ENCODE results near the gene KNOP1. TPM values are rescaled to one million over a fixed set of nuclear protein-coding genes. Genes with fewer than 3 reads are reported as not detected.

KNOP1 gene
- total RNA-seq, 1 donor from 2014 or later: 46.5 TPM

DNA sequence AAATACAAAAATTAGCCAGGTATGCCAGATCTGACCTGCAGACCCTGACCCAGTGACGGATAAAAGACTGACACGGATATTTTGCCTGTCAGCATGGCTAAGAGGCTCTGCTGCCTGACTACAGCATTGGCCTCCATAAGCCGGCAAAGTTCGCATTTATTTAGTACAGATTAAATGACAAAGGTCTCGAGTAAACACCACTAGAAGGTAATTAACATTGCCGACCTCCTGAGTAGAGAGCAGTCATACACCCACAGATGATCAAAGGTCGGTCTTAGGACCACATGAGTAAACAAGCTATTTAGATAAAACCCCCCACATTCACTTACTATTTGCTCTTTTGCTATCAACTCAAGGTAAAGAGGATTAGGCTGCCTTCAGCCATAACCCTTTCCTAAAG, 55.7 kb downstream of the KNOP1 start:
- H3K36me3 Mint-ChIP-seq: peaks cover 49% of the 10 kb centered on the region
- peaks cover 12% of the 10 kb centered on the region for H3K9me3 Mint-ChIP-seq
- TF ChIP-seq CTCF (IDR thresholded peaks at IDR 0.05; ENCODE audit: unreplicated experiment): no peak

DNA sequence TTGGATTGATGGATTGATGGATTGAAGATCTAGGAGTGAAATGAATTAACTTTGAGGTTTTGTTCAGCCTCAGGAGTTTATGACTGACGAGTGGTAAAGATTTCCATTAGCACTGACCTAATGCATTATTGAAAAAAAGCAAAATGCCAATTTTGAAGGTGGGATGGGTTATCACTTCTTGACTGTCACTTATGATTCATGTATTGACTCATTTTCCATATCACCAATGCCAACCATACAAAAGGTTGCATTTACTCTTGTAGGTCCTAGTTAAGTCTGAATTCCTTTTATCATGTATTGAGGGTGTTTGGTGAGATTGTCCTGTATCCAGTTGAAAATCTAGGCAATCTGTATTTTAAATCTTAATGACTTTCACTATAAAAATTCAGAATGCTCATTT, 57.6 kb downstream of the KNOP1 start:
- Mint-ChIP-seq H3K4me3 (no peak overlapping the region), H3K27ac (no peak overlapping the region), H3K9me3 (peaks cover 9% of the 10 kb centered on the region), H3K36me3 (peaks cover 59% of the 10 kb centered on the region), H3K27me3 (ENCODE audit: low read depth) (no peaks in the 10 kb centered on the region), H3K4me1 (no peaks in the 10 kb centered on the region)
- no peak for DNase-seq (ENCODE audit: low spot score in 2 of 2, unreplicated experiment in 2 of 2)
- TF ChIP-seq CTCF (IDR thresholded peaks at IDR 0.05; ENCODE audit: unreplicated experiment): no peak

More for the DNA sequence above, 55.7 kb downstream of the KNOP1 start:
- Mint-ChIP-seq H3K27ac (no peak overlapping the region), H3K27me3 (ENCODE audit: low read depth) (no peaks in the 10 kb centered on the region), H3K4me3 (no peak overlapping the region), H3K4me1 (no peaks in the 10 kb centered on the region)
- DNase-seq (ENCODE audit: low spot score in 2 of 2, unreplicated experiment in 2 of 2): no peak

- H3K27me3 Mint-ChIP-seq (ENCODE audit: low read depth): no peaks in the 10 kb centered on the region
- H3K27ac Mint-ChIP-seq: no peak overlapping the region
- DNase-seq (ENCODE audit: low spot score in 2 of 2, unreplicated experiment in 2 of 2): no peak
- no peak overlapping the region for H3K4me3 Mint-ChIP-seq
- H3K9me3 Mint-ChIP-seq: peaks cover 5% of the 10 kb centered on the region
- TF ChIP-seq CTCF (IDR thresholded peaks at IDR 0.05; ENCODE audit: unreplicated experiment): no peak
- H3K36me3 Mint-ChIP-seq: peaks cover 58% of the 10 kb centered on the region
- H3K4me1 Mint-ChIP-seq: no peaks in the 10 kb centered on the region
These were observed 58.5 kb downstream of the KNOP1 start for GRCh38 chr16:19659554-19659953.

DNA sequence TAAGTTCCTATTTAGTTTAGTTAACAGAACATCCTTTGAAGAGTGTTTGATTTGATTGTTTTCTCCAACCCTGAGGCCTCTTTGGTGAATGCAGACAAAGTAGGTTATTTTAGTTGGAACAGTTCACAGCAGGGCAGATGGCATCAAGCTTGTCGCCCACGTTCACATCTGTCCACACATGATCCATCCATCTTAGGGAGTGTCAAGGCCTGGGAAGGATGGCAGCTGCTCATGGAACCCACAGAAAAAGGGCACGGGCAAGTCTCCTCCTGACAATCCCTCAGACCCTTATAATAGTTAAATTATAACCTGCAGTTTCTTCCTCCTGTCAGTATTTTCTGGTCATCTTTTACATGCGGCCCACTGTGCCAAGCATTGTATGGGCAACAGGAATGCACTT, 60.2 kb downstream of the KNOP1 start:
- no peak for DNase-seq (ENCODE audit: low spot score in 2 of 2, unreplicated experiment in 2 of 2)
- no peak overlapping the region for H3K4me3 Mint-ChIP-seq
- H3K27ac Mint-ChIP-seq: no peak overlapping the region
- no peaks in the 10 kb centered on the region for H3K27me3 Mint-ChIP-seq (ENCODE audit: low read depth)
- no peaks in the 10 kb centered on the region for H3K4me1 Mint-ChIP-seq
- no peak for TF ChIP-seq CTCF (IDR thresholded peaks at IDR 0.05; ENCODE audit: unreplicated experiment)
- peaks cover 5% of the 10 kb centered on the region for H3K9me3 Mint-ChIP-seq
- H3K36me3 Mint-ChIP-seq: peaks cover 59% of the 10 kb centered on the region

DNA sequence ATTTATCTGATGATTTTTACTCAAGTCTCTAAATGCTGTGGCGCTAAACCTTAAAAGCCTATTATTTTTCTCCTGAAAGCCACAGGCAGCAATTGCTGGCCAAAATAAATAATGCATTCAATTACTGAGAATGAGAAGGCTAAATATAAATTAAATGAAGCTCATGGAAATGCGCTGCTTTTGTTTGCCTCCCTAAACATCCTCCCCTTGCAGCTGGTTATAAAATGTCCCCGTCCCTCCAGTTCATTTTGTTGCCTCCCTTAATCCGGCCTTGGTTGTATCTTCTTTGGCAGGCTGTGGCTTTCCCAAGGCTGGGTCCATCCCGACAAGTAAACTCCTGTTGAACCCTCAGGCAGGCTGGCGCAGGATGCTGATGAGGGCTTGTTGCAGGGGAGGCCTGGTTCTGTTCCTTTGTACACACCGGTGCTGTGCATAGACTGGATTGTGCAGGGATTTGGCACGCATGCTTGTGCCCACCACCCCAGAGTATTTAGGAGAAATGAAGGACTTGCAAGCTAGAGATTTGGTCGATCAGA, 62.7 kb downstream of the KNOP1 start:
- no peak overlapping the region for H3K27ac Mint-ChIP-seq
- H3K9me3 Mint-ChIP-seq: no peaks in the 10 kb centered on the region
- no peak overlapping the region for H3K4me3 Mint-ChIP-seq
- H3K27me3 Mint-ChIP-seq (ENCODE audit: low read depth): no peaks in the 10 kb centered on the region
- H3K36me3 Mint-ChIP-seq: peaks cover 57% of the 10 kb centered on the region
- no peak for DNase-seq (ENCODE audit: low spot score in 2 of 2, unreplicated experiment in 2 of 2)
- no peaks in the 10 kb centered on the region for H3K4me1 Mint-ChIP-seq
- TF ChIP-seq CTCF (IDR thresholded peaks at IDR 0.05; ENCODE audit: unreplicated experiment): no peak

GRCh38 chr16:19654147-19654546, 63.9 kb downstream of the KNOP1 start:
- H3K36me3 Mint-ChIP-seq: peaks cover 54% of the 10 kb centered on the region
- no peak for DNase-seq (ENCODE audit: low spot score in 2 of 2, unreplicated experiment in 2 of 2)
- H3K4me3 Mint-ChIP-seq: no peak overlapping the region
- H3K27ac Mint-ChIP-seq: no peak overlapping the region
- H3K9me3 Mint-ChIP-seq: no peaks in the 10 kb centered on the region
- no peaks in the 10 kb centered on the region for H3K27me3 Mint-ChIP-seq (ENCODE audit: low read depth)
- H3K4me1 Mint-ChIP-seq: no peaks in the 10 kb centered on the region
- no peak for TF ChIP-seq CTCF (IDR thresholded peaks at IDR 0.05; ENCODE audit: unreplicated experiment)
